H1 (cell line): Measurements from ENCODE around the gene JUN. TPM values are rescaled to one million over a fixed set of nuclear protein-coding genes. Genes with fewer than 3 reads are reported as not detected.

Source experiments
- CTCF ChIA-PET: fragments of 300-600 bp; sonication (Branson Sonifier 250); formaldehyde crosslinking; loops from one replicate; lab custom pipeline; 2021; ENCODE audit not compliant: partially characterized antibody; lab: Charles Lee
- POLR2A ChIA-PET: fragments of 300-600 bp; sonication (Branson Sonifier 250); formaldehyde crosslinking; loops from one replicate; lab custom pipeline; 2021; ENCODE audit warnings: inconsistent platforms; ENCODE audit not compliant: partially characterized antibody; lab: Charles Lee
- DNase-seq, 2 experiments: peaks; one replicate each; pipeline versions ENCODE4 v3.0.0 to v3.0.0-alpha.2; 2010 to 2022; ENCODE audit warnings: low spot score in 2 of 2, low read depth in 1 of 2, mixed read lengths in 1 of 2
- FAIRE-seq: peaks from 2 replicates; lab custom pipeline; 2011; peaks lifted over from hg19 to GRCh38; lab: Jason Lieb, UNC
- H2AFZ ChIP-seq: 2 replicates; pipeline ENCODE4 v1.8.1; 2012; ENCODE audit warnings: low read length, inconsistent platforms
- H2AK5ac ChIP-seq: 2 replicates; pipeline ENCODE4 v1.6.1; 2013; ENCODE audit warnings: low read depth, low read length
- H2BK120ac ChIP-seq: replicated peaks from 2 replicates; pipeline ENCODE3; 2013; ENCODE audit warnings: low read depth, low read length, inconsistent platforms
- H2BK12ac ChIP-seq: 2 replicates; pipeline ENCODE4 v1.6.1; 2013; ENCODE audit warnings: low read depth, low read length
- H2BK15ac ChIP-seq: 2 replicates; pipeline ENCODE4 v1.6.1; 2013; ENCODE audit warnings: low read length
- H2BK20ac ChIP-seq: 2 replicates; pipeline ENCODE4 v1.6.1; 2013; ENCODE audit warnings: low read length
- H2BK5ac ChIP-seq: 2 replicates; pipeline ENCODE4 v1.6.1; 2013; ENCODE audit warnings: low read depth, low read length
- H3K14ac ChIP-seq: 2 replicates; pipeline ENCODE4 v1.6.1; 2013; ENCODE audit warnings: inconsistent platforms; ENCODE audit not compliant: insufficient read length
- H3K18ac ChIP-seq: 2 replicates; pipeline ENCODE4 v1.6.1; 2013; ENCODE audit warnings: low read length; ENCODE audit errors: extremely low read depth
- H3K23ac ChIP-seq: 2 replicates; pipeline ENCODE4 v1.6.1; 2013; ENCODE audit warnings: inconsistent platforms; ENCODE audit not compliant: insufficient read length
- H3K23me2 ChIP-seq: 2 replicates; pipeline ENCODE4 v1.6.1; 2013; ENCODE audit warnings: low read depth, low read length
- H3K27ac ChIP-seq: 2 replicates; pipeline ENCODE4 v1.6.1; 2011; ENCODE audit warnings: low read depth, low read length, inconsistent platforms
- H3K27me3 ChIP-seq, 4 experiments: replicated peaks in 1 of 4; 1 replicate in 1 of 4; 2 replicates in 3 of 4; pipeline versions ENCODE4 v1.6.1 to v1.8.1; 2011 to 2013; ENCODE audit warnings: low read length in 3 of 4, mild to moderate bottlenecking in 3 of 4, inconsistent platforms in 2 of 4, mixed read lengths in 2 of 4, moderate library complexity in 1 of 4; ENCODE audit not compliant: control insufficient read depth in 3 of 4, insufficient read depth in 3 of 4; ENCODE audit errors: extremely low read depth in 1 of 4
- H3K36me3 ChIP-seq, 4 experiments: 2 replicates each; pipeline versions ENCODE4 v1.6.1 to v1.8.1; 2011 to 2013; ENCODE audit warnings: mild to moderate bottlenecking in 4 of 4, low read length in 3 of 4, moderate library complexity in 2 of 4, control low read depth in 1 of 4, inconsistent platforms in 1 of 4; ENCODE audit not compliant: insufficient read depth in 4 of 4, control insufficient read depth in 2 of 4
- H3K4ac ChIP-seq: replicated peaks from 2 replicates; pipeline ENCODE3; 2013; ENCODE audit warnings: low read length, low read depth, mixed read lengths, inconsistent platforms; ENCODE audit not compliant: insufficient read length
- H3K4me1 ChIP-seq, 4 experiments: replicated peaks in 1 of 4; 1 replicate in 1 of 4; 2 replicates in 3 of 4; pipeline versions ENCODE4 v1.6.1 to v1.8.1; 2011 to 2013; ENCODE audit warnings: low read length in 3 of 4, inconsistent platforms in 2 of 4, mixed read lengths in 1 of 4; ENCODE audit not compliant: insufficient read depth in 4 of 4, control insufficient read depth in 3 of 4
- H3K4me2 ChIP-seq, 2 experiments: 2 replicates each; pipeline versions ENCODE4 v1.6.1 to v1.8.1; 2011 to 2013; ENCODE audit warnings: low read depth in 2 of 2, low read length in 2 of 2, control low read depth in 1 of 2, inconsistent platforms in 1 of 2, mild to moderate bottlenecking in 1 of 2; ENCODE audit not compliant: insufficient read depth in 1 of 2
- H3K4me3 ChIP-seq, 4 experiments: fragments of 200-600, 300-600 bp in 1 of 4; sonication (generic), shearing (Covaris generic), sonication (Bioruptor Twin) in 1 of 4; 2 replicates each; pipeline versions ENCODE4 v1.5.1 to v1.8.1; 2011 to 2016; ENCODE audit warnings: low read length in 4 of 4, low read depth in 3 of 4, control low read depth in 2 of 4, inconsistent platforms in 2 of 4, mild to moderate bottlenecking in 2 of 4, mixed read lengths in 1 of 4, moderate library complexity in 1 of 4; ENCODE audit not compliant: insufficient read depth in 2 of 4; ENCODE audit errors: extremely low read depth in 1 of 4
- H3K56ac ChIP-seq: replicated peaks from 2 replicates; pipeline ENCODE3; 2013; ENCODE audit warnings: low read depth, mild to moderate bottlenecking, mixed read lengths, low read length, inconsistent platforms; ENCODE audit not compliant: insufficient read length
- H3K79me1 ChIP-seq: 2 replicates; pipeline ENCODE4 v1.6.1; 2013; ENCODE audit warnings: low read depth, low read length, control low read depth
- H3K79me2 ChIP-seq, 2 experiments: 2 replicates each; pipeline versions ENCODE4 v1.6.1 to v1.8.1; 2012 to 2013; ENCODE audit warnings: low read length in 2 of 2, mild to moderate bottlenecking in 2 of 2, inconsistent platforms in 1 of 2; ENCODE audit not compliant: insufficient read depth in 2 of 2, control insufficient read depth in 1 of 2
- H3K9ac ChIP-seq, 4 experiments: replicated peaks in 1 of 4; 1 replicate in 1 of 4; 2 replicates in 3 of 4; pipeline versions ENCODE4 v1.6.1 to v1.8.1; 2011 to 2013; ENCODE audit warnings: low read depth in 3 of 4, low read length in 3 of 4, control low read depth in 2 of 4, mild to moderate bottlenecking in 2 of 4, moderate library complexity in 2 of 4, inconsistent platforms in 1 of 4; ENCODE audit errors: extremely low read depth in 1 of 4
- H3K9me3 ChIP-seq, 2 experiments: 2 replicates each; pipeline versions ENCODE4 v1.6.1 to v1.8.1; 2012 to 2013; ENCODE audit warnings: mild to moderate bottlenecking in 2 of 2, moderate library complexity in 2 of 2, control low read depth in 1 of 2, inconsistent platforms in 1 of 2, low read depth in 1 of 2, low read length in 1 of 2, mixed read lengths in 1 of 2; ENCODE audit not compliant: insufficient read depth in 2 of 2
- H4K20me1 ChIP-seq, 2 experiments: replicated peaks in 1 of 2; 2 replicates each; pipeline versions ENCODE3 to v1.8.1; 2011 to 2013; ENCODE audit warnings: inconsistent platforms in 2 of 2, low read length in 2 of 2, mild to moderate bottlenecking in 1 of 2; ENCODE audit not compliant: insufficient read depth in 2 of 2, control insufficient read depth in 1 of 2
- H4K5ac ChIP-seq: 2 replicates; pipeline ENCODE4 v1.6.1; 2013; ENCODE audit warnings: low read length, low read depth, mixed read lengths, inconsistent platforms; ENCODE audit not compliant: insufficient read length
- H4K8ac ChIP-seq: 2 replicates; pipeline ENCODE4 v1.8.0; 2013; ENCODE audit warnings: mild to moderate bottlenecking, moderate library complexity, low read length, inconsistent platforms; ENCODE audit not compliant: insufficient read depth; ENCODE audit errors: extremely low read depth
- H4K91ac ChIP-seq: replicated peaks from 2 replicates; pipeline ENCODE3; 2013; ENCODE audit warnings: low read length, mixed read lengths, inconsistent platforms; ENCODE audit not compliant: insufficient read length
- GABPA ChIP-seq: IDR thresholded peaks from 2 replicates; pipeline ENCODE4 v1.6.1; 2011; ENCODE audit warnings: mild to moderate bottlenecking, low read length, moderate library complexity, borderline replicate concordance; ENCODE audit not compliant: insufficient read depth
- JUND ChIP-seq: IDR thresholded peaks from 2 replicates; pipeline ENCODE4 v1.6.1; 2011; ENCODE audit warnings: mild to moderate bottlenecking, improper control_type of control experiment, low read length
- SP2 ChIP-seq: IDR thresholded peaks from 2 replicates; pipeline ENCODE4 v1.6.1; 2012; ENCODE audit warnings: mild to moderate bottlenecking, low read length, inconsistent platforms
- TAF7 ChIP-seq: optimal IDR thresholded peaks from 2 replicates; pipeline ENCODE3; 2011; ENCODE audit warnings: low read depth, mild to moderate bottlenecking, inconsistent platforms, low read length, moderate library complexity, borderline replicate concordance
- WGBS, 2 experiments: shearing (Covaris generic) in 1 of 2; methylation state at CpG; one replicate each; pipeline versions ENCODE4 v1.1.6 to v1.1.7; 2013 to 2015; ENCODE audit warnings: low lambda C conversion rate in 2 of 2, mixed read lengths in 2 of 2, inconsistent platforms in 1 of 2, low coverage in 1 of 2, missing lambda C conversion rate in 1 of 2; ENCODE audit not compliant: insufficient replicate concordance in 2 of 2, insufficient coverage in 1 of 2, insufficient read length in 1 of 2; ENCODE audit errors: extremely low coverage in 1 of 2, missing lambda C conversion rate in 1 of 2; 5-methylcytosine and 5-hydroxymethylcytosine counted together
- polyA plus RNA-seq, 7 experiments: library from polyadenylated mRNA; depleted of rRNA in 3 of 7; stranded (reverse) in 5 of 7; unstranded in 2 of 7; fragments of >200 nt in 5 of 7; fragments of 200-250 nt in 2 of 7; gene quantifications; 1 replicate in 5 of 7; 2 replicates in 1 of 7; 4 replicates in 1 of 7; pipeline versions ENCODE4 v1.2.1 to v1.2.3, GENCODE V29; 2011 to 2013; ENCODE audit warnings: missing spikeins in 2 of 7, mixed read lengths in 2 of 7
- total RNA-seq: library from RNA; stranded (reverse); fragmentation: NEBNext Ultra II Directional; extraction: Animal tissue kit (Norgen Biotek cat#: 25700); gene quantifications from 2 replicates; pipeline ENCODE4 v1.2.1, GENCODE V29; 2021

Gene JUN
- total and polyA plus RNA-seq, 2 of the 8 experiments (the other 6 are each of a cell fraction or from before 2014, with no cell fraction given) = 4.4 to 10.9 TPM

- no peaks in the 10 kb centered on the region; a peak in 1 of 7 replicates for H3K27me3 ChIP-seq
- H4K91ac ChIP-seq = no peak overlapping the region
- CTCF ChIA-PET = no interaction called here
- H3K23ac ChIP-seq = no peak overlapping the region
- H2AFZ ChIP-seq = no peak overlapping the region
- H3K4me2 ChIP-seq = no peak overlapping the region
- no peak overlapping the region for H2BK15ac ChIP-seq
- no peak overlapping the region for H3K4ac ChIP-seq
- no peak for FAIRE-seq
- H3K9ac ChIP-seq = no peak overlapping the region
- H4K8ac ChIP-seq = no peak overlapping the region
- no peak overlapping the region for H3K14ac ChIP-seq
- no peaks in the 10 kb centered on the region for H3K9me3 ChIP-seq
- no peak overlapping the region for H2BK120ac ChIP-seq
- H3K4me3 ChIP-seq = no peak overlapping the region
- WGBS, 2 experiments = 79% methylated on average over 3 of the region's 3 CpGs; no CpG with 5 or more reads in 1 of the 2 experiments
- no peaks in the 10 kb centered on the region for H3K79me2 ChIP-seq
- H4K5ac ChIP-seq = no peak overlapping the region
- no peak overlapping the region for H3K18ac ChIP-seq
- no peak for DNase-seq
- H3K23me2 ChIP-seq = no peaks in the 10 kb centered on the region; the same call in 1 of the 2 replicates
- POLR2A ChIA-PET = no interaction called here
- H3K27ac ChIP-seq = no peak overlapping the region
- no peak overlapping the region for H2BK12ac ChIP-seq
- no peaks in the 10 kb centered on the region for H3K79me1 ChIP-seq
- no peak overlapping the region for H3K56ac ChIP-seq
- no peaks in the 10 kb centered on the region for H4K20me1 ChIP-seq
- H2BK20ac ChIP-seq = no peak overlapping the region
- H3K36me3 ChIP-seq = no peaks in the 10 kb centered on the region
- no peak overlapping the region for H2AK5ac ChIP-seq
- peaks cover 0 to 8% (median 0%) of the 10 kb centered on the region in 4 experiments; a peak in 2 of 7 replicates for H3K4me1 ChIP-seq
- H2BK5ac ChIP-seq = no peak overlapping the region
- TF ChIP-seq JUND (no peak), GABPA (no peak), SP2 (no peak), TAF7 (no peak)
Observed at GRCh38 chr1:58794585-58794984, 10.7 kb upstream of the JUN start.
